Measurements from ENCODE around the gene TBC1D22A. TPM values are rescaled to one million over a fixed set of nuclear protein-coding genes. Genes with fewer than 3 reads are reported as not detected.

The TBC1D22A gene
- total and polyA plus RNA-seq, 2 donors (not counting 3 experiments of a cell fraction or from before 2014, with no cell fraction given) = 26.1 to 32.4 TPM

DNA sequence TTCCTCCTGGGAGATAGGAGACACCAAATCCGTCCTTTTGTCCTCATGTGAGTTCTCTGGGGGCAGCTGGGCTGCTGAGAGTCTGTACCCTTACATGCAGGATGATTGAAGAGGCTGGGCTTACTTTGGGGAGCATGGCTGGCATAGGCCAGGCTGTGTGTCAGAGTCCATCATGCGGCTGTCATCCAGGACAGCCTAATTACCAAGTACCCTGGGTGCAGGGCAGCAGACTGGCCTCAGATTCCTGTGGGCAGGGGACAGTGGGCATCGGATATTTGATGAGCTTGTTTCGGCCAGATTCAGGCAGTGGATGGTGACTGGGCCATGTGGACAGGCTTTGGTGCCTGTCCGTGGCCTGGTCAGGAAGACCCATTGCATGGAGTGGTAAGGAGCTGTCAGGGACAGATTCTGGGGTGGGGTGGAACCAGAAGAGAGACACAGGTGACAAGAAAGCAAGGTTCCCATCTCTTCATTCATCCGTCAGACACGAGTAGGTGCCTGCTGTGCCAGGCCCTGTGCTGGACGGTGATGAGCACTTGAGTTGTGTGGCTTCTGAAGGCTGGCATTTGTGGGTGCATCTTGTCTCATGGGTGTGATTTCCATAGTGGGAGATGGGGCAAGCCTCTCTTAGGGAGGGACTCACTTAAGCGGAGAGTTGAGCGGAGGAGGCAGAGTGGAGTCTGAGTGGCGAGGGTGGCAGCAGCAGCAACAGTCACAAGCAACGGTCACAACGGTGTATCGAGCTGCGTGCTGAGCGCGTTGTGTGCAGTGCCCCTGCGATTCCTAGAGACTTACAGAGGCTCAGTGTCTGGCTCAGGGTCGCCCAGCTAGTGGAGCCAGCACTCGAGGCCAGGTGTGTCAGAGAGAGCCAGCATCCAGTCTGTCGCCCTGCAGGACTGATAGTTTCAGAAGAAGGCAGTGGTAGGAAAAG lies 48.7 kb downstream of the TBC1D22A start:
- no peak overlapping the region for H3K9ac ChIP-seq (replicated peaks; ENCODE audit: extremely low read depth, insufficient read depth, low read length)
- FAIRE-seq = no peak
- no peaks in the 10 kb centered on the region for H3K9me3 ChIP-seq (replicated peaks; ENCODE audit: control insufficient read depth, insufficient read depth, low read length)
- no peak for DNase-seq (ENCODE audit: low read depth, low spot score)
- H3K36me3 ChIP-seq (ENCODE audit: control insufficient read depth in 2 of 2, extremely low read depth in 1 of 2, insufficient read depth in 2 of 2, low read length in 2 of 2) = no peaks in the 10 kb centered on the region
- dilution Hi-C loops (cut with MboI; ENCODE audit: extremely low pct_ligation_motif_present, low sequenced_read_pairs) = no loop called here
- no peak overlapping the region for H3K27ac ChIP-seq (ENCODE audit: insufficient read depth, low read depth, low read length)
- peaks cover 19% of the 10 kb centered on the region for H3K4me1 ChIP-seq (ENCODE audit: control insufficient read depth, extremely low read depth, insufficient read depth, low read length)
- no peak overlapping the region for H3K4me3 ChIP-seq (replicated peaks in 1 of 3; ENCODE audit: insufficient read depth in 1 of 3, low read depth in 1 of 3, low read length in 3 of 3)
- ChIA-PET POLR2A (no interaction called here), CTCF (interaction anchor here (1.2 to 1.7 kb wide), 5 partner anchors 7 to 1682 kb away, joined by 3 to 9 read pairs (median 5); no protein-coding TSS in a partner anchor)
- H4K20me1 ChIP-seq (replicated peaks; ENCODE audit: control insufficient read depth, extremely low read depth, insufficient read depth, low read length) = no peaks in the 10 kb centered on the region
- no peak for TF ChIP-seq POLR2A (IDR thresholded peaks at IDR 0.05; ENCODE audit: low read depth, low read length)
- TF ChIP-seq FOS (IDR thresholded peaks at IDR 0.05; ENCODE audit: borderline replicate concordance, insufficient read depth, low read length) = no peak
- TF ChIP-seq JUN (IDR thresholded peaks at IDR 0.05; ENCODE audit: borderline replicate concordance, insufficient read depth, insufficient read length, low read depth) = no peak
- TF ChIP-seq MYC (IDR thresholded peaks at IDR 0.05; ENCODE audit: low read depth, low read length) = no peak
- TF ChIP-seq GATA2 (IDR thresholded peaks at IDR 0.05; ENCODE audit: insufficient read depth, insufficient read length, low read depth, low read length) = no peak
- TF ChIP-seq EZH2 (IDR thresholded peaks at IDR 0.05; ENCODE audit: borderline replicate concordance, low read depth, low read length, severe bottlenecking) = no peak
- no peak for TF ChIP-seq POLR2AphosphoS5 (IDR thresholded peaks at IDR 0.05; ENCODE audit: insufficient read depth, low read depth, low read length)
- TF ChIP-seq, protein P1, sequence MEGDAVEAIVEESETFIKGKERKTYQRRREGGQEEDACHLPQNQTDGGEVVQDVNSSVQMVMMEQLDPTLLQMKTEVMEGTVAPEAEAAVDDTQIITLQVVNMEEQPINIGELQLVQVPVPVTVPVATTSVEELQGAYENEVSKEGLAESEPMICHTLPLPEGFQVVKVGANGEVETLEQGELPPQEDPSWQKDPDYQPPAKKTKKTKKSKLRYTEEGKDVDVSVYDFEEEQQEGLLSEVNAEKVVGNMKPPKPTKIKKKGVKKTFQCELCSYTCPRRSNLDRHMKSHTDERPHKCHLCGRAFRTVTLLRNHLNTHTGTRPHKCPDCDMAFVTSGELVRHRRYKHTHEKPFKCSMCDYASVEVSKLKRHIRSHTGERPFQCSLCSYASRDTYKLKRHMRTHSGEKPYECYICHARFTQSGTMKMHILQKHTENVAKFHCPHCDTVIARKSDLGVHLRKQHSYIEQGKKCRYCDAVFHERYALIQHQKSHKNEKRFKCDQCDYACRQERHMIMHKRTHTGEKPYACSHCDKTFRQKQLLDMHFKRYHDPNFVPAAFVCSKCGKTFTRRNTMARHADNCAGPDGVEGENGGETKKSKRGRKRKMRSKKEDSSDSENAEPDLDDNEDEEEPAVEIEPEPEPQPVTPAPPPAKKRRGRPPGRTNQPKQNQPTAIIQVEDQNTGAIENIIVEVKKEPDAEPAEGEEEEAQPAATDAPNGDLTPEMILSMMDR (IDR thresholded peaks at IDR 0.05; ENCODE audit: extremely low read depth in 1 of 2, insufficient read depth in 1 of 2, low read depth in 1 of 2, low read length in 2 of 2) = no peak
- TF ChIP-seq, protein P2, sequence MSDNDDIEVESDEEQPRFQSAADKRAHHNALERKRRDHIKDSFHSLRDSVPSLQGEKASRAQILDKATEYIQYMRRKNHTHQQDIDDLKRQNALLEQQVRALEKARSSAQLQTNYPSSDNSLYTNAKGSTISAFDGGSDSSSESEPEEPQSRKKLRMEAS (IDR thresholded peaks at IDR 0.05; ENCODE audit: insufficient read depth, insufficient read length) = no peak
- intact Hi-C loops (cut with micrococcal nuclease) = no loop called here
- BruUV-seq (replicated peaks) = no TSS peak
- no peak overlapping the region for H3K4me2 ChIP-seq (ENCODE audit: insufficient read depth, low read length)
- H3K79me2 ChIP-seq (ENCODE audit: control insufficient read depth, insufficient read depth, low read length) = peaks cover 10% of the 10 kb centered on the region
- no peaks in the 10 kb centered on the region for H3K27me3 ChIP-seq (ENCODE audit: control insufficient read depth in 2 of 2, insufficient read depth in 2 of 2, low read length in 2 of 2)
- H3K9me1 ChIP-seq (replicated peaks; ENCODE audit: control insufficient read depth, extremely low read depth, insufficient read depth, low read length) = no peaks in the 10 kb centered on the region
- no peak overlapping the region for H2AFZ ChIP-seq (ENCODE audit: low read depth, low read length)
